ENCODE results near the gene LPP. TPM values are rescaled to one million over a fixed set of nuclear protein-coding genes. Genes with fewer than 3 reads are reported as not detected.

The LPP gene
- total RNA-seq, 1 experiment from 2014 or later, result 54.0 TPM

DNA sequence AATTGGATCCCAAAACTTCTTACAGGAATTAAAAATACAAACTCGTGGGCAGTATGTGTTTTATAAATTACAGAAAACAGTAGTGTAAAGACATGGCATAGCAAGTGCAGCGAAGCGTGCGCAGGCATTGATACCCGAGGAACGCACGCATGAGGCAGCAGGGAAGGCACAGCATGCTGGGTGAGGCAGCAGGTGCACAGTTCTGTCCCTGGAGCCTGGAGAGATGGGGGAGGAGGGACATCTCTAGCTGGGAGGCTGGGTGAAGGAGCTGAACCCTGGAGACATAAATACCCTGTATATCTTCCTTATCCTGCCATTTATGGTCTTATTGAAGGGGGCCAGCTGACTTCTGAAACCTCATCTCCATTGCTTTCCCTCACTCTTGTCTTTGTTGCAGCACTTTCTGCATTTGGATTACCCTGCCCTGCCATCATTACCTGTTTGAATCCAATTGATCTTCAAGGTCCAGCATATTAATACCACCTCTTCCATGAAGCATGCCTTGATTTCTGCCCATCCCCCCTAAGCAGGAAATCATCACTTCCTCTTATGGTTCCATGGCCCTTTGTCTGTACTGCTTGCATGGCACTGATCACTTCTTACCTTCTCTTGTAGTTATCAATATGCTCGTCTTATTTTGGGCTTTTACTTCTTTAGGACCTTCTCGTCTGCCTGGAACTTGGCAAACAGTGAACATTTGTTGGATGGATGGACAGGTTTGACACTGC lies 20.5 kb downstream of the LPP start (continued):
- TF ChIP-seq SIN3A (IDR thresholded peaks at IDR 0.05; ENCODE audit: low read depth) (no peak), CBX3 (IDR thresholded peaks at IDR 0.05; ENCODE audit: low read depth) (no peak), SP1 (IDR thresholded peaks at IDR 0.05; ENCODE audit: low read depth) (no peak), FOSL1 (IDR thresholded peaks at IDR 0.05; ENCODE audit: low read depth) (no peak), RAD21 (IDR thresholded peaks at IDR 0.05; ENCODE audit: low read depth) (no peak)

DNA sequence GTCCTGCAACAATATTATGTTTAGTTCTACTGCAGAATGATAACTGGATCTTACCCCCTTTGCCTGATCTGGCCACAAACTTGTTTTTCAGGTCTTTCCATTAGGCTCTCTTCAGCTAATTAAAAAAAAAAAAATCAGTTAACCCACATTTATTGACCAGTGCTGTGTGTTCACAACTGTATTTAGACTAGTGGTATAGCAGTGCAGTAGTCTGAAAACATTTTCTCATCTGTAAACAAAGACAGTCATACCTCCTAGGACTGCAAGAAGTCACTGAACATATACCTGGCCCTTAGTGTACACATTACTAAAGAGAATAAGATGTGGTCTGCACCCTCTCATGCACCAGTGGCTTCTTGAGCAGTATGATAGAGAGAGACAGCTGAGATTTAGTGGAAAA lies 22.5 kb downstream of the LPP start:
- Histone ChIP-seq H3K4me3 (replicated peaks in 1 of 2; ENCODE audit: low read depth in 1 of 2, low read length in 2 of 2) (no peak overlapping the region), H2AFZ (ENCODE audit: low read depth, low read length, poor library complexity, severe bottlenecking) (no peak overlapping the region), H3K27me3 (ENCODE audit: insufficient read depth, low read length) (no peaks in the 10 kb centered on the region), H3K9me3 (ENCODE audit: control insufficient read depth in 1 of 2, insufficient read depth in 1 of 2, low read depth in 1 of 2, low read length in 2 of 2) (no peaks in the 10 kb centered on the region), H3K36me3 (ENCODE audit: control insufficient read depth in 1 of 2, insufficient read depth in 2 of 2, low read length in 2 of 2) (no peaks in the 10 kb centered on the region), H3K4me2 (ENCODE audit: low read length) (no peak overlapping the region), H3K9me2 (ENCODE audit: insufficient read depth) (no peaks in the 10 kb centered on the region), H3K9ac (ENCODE audit: low read length) (no peak overlapping the region), H3K4me1 (ENCODE audit: control insufficient read depth in 1 of 2, insufficient read depth in 2 of 2, low read length in 2 of 2) (peaks cover 6 to 8% of the 10 kb centered on the region in 2 experiments; a peak in 2 of 4 replicates), H4K20me1 (ENCODE audit: insufficient read depth) (no peaks in the 10 kb centered on the region), H3K27ac (ENCODE audit: low read depth, low read length) (no peak overlapping the region), H3K79me2 (ENCODE audit: insufficient read depth, low read length) (peaks cover 30% of the 10 kb centered on the region)
- ChIA-PET RAD21 (ENCODE audit: low non-redundant PET in 1 of 2, low total read pairs in 2 of 2, uncharacterized antibody in 2 of 2, unreplicated experiment in 2 of 2) (no interaction called here), POLR2A (no interaction called here), CTCF (no interaction called here)
- TF ChIP-seq EZH2 (IDR thresholded peaks at IDR 0.05) (no peak), RAD21 (IDR thresholded peaks at IDR 0.05; ENCODE audit: low read depth) (no peak), POLR2AphosphoS5 (IDR thresholded peaks at IDR 0.05; ENCODE audit: low read depth, low read length) (no peak), SIN3A (IDR thresholded peaks at IDR 0.05; ENCODE audit: low read depth) (no peak), EGR1 (IDR thresholded peaks at IDR 0.05; ENCODE audit: low read depth) (no peak), POLR2A (IDR thresholded peaks at IDR 0.05; ENCODE audit: borderline replicate concordance, extremely low read depth, insufficient read depth, insufficient read length) (no peak), EZH2phosphoT487 (IDR thresholded peaks at IDR 0.05; ENCODE audit: borderline replicate concordance) (no peak), SRF (IDR thresholded peaks at IDR 0.05; ENCODE audit: low read depth) (no peak), TCF7L2 (IDR thresholded peaks at IDR 0.05; ENCODE audit: borderline replicate concordance, extremely low read depth, insufficient read depth, insufficient read length) (no peak), ELF1 (IDR thresholded peaks at IDR 0.05; ENCODE audit: borderline replicate concordance, low read depth) (no peak), FOSL1 (IDR thresholded peaks at IDR 0.05; ENCODE audit: low read depth) (no peak), CEBPB (IDR thresholded peaks at IDR 0.05; ENCODE audit: low read depth) (no peak), ZFX (IDR thresholded peaks at IDR 0.05) (no peak), ZNF274 (IDR thresholded peaks at IDR 0.05; ENCODE audit: low read depth, low read length) (no peak)
- TF ChIP-seq, protein P1, sequence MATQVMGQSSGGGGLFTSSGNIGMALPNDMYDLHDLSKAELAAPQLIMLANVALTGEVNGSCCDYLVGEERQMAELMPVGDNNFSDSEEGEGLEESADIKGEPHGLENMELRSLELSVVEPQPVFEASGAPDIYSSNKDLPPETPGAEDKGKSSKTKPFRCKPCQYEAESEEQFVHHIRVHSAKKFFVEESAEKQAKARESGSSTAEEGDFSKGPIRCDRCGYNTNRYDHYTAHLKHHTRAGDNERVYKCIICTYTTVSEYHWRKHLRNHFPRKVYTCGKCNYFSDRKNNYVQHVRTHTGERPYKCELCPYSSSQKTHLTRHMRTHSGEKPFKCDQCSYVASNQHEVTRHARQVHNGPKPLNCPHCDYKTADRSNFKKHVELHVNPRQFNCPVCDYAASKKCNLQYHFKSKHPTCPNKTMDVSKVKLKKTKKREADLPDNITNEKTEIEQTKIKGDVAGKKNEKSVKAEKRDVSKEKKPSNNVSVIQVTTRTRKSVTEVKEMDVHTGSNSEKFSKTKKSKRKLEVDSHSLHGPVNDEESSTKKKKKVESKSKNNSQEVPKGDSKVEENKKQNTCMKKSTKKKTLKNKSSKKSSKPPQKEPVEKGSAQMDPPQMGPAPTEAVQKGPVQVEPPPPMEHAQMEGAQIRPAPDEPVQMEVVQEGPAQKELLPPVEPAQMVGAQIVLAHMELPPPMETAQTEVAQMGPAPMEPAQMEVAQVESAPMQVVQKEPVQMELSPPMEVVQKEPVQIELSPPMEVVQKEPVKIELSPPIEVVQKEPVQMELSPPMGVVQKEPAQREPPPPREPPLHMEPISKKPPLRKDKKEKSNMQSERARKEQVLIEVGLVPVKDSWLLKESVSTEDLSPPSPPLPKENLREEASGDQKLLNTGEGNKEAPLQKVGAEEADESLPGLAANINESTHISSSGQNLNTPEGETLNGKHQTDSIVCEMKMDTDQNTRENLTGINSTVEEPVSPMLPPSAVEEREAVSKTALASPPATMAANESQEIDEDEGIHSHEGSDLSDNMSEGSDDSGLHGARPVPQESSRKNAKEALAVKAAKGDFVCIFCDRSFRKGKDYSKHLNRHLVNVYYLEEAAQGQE (IDR thresholded peaks at IDR 0.05; ENCODE audit: low read depth), result no peak
- TF ChIP-seq, protein P2, sequence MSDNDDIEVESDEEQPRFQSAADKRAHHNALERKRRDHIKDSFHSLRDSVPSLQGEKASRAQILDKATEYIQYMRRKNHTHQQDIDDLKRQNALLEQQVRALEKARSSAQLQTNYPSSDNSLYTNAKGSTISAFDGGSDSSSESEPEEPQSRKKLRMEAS (IDR thresholded peaks at IDR 0.05), result no peak
- TF ChIP-seq, protein P3, sequence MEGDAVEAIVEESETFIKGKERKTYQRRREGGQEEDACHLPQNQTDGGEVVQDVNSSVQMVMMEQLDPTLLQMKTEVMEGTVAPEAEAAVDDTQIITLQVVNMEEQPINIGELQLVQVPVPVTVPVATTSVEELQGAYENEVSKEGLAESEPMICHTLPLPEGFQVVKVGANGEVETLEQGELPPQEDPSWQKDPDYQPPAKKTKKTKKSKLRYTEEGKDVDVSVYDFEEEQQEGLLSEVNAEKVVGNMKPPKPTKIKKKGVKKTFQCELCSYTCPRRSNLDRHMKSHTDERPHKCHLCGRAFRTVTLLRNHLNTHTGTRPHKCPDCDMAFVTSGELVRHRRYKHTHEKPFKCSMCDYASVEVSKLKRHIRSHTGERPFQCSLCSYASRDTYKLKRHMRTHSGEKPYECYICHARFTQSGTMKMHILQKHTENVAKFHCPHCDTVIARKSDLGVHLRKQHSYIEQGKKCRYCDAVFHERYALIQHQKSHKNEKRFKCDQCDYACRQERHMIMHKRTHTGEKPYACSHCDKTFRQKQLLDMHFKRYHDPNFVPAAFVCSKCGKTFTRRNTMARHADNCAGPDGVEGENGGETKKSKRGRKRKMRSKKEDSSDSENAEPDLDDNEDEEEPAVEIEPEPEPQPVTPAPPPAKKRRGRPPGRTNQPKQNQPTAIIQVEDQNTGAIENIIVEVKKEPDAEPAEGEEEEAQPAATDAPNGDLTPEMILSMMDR (IDR thresholded peaks at IDR 0.05 in 2 of 3, conservative IDR thresholded peaks at IDR 0.05 in 1 of 3; ENCODE audit: borderline replicate concordance in 1 of 3, insufficient read depth in 1 of 3, low read depth in 2 of 3, low read length in 2 of 3), result no peak
- DNase-seq (ENCODE audit: low read depth, low spot score) (no peak), ATAC-seq (no peak)
- intact Hi-C loops (cut with micrococcal nuclease), result no loop called here
- no TSS peak for BruUV-seq (replicated peaks)
